ENCODE results near the gene TNFRSF8.

TNFRSF8 gene

GRCh38 chr1:12064073-12064969 is 1.2 kb downstream of the TNFRSF8 start:
- DNase-seq: peak; percentile 39

GRCh38 chr1:12065872-12066271 is 2.8 kb downstream of the TNFRSF8 start:
- DNase-seq: peak; percentile 74

- DNase-seq: no peak
These were observed 5.1 kb downstream of the TNFRSF8 start for GRCh38 chr1:12067900-12068821.

GRCh38 chr1:12069623-12070244 is 6.6 kb downstream of the TNFRSF8 start:
- DNase-seq: peak; percentile 56

GRCh38 chr1:12071892-12072291 is 8.8 kb downstream of the TNFRSF8 start:
- no peak for DNase-seq

GRCh38 chr1:12072741-12073140 is 9.6 kb downstream of the TNFRSF8 start:
- DNase-seq: no peak

- no peak for DNase-seq
These were observed 10.7 kb downstream of the TNFRSF8 start for GRCh38 chr1:12073796-12074195.

GRCh38 chr1:12075195-12076114 is 12.4 kb downstream of the TNFRSF8 start:
- DNase-seq: no peak

GRCh38 chr1:12076425-12077005 is 13.4 kb downstream of the TNFRSF8 start:
- DNase-seq: no peak

- no peak for DNase-seq
These were observed 15.5 kb downstream of the TNFRSF8 start for GRCh38 chr1:12078575-12078937.

- DNase-seq: peak; percentile 81
These were observed 16.1 kb downstream of the TNFRSF8 start for GRCh38 chr1:12078938-12079861.

- no peak for DNase-seq
These were observed 17.1 kb downstream of the TNFRSF8 start for GRCh38 chr1:12080156-12080555.

- DNase-seq: no peak
These were observed 17.9 kb downstream of the TNFRSF8 start for GRCh38 chr1:12080773-12081556.

GRCh38 chr1:12081648-12082396 is 18.7 kb downstream of the TNFRSF8 start:
- DNase-seq: no peak

- no peak for DNase-seq
These were observed 19.9 kb downstream of the TNFRSF8 start for GRCh38 chr1:12082988-12083387.

GRCh38 chr1:12083766-12084165 is 20.7 kb downstream of the TNFRSF8 start:
- no peak for DNase-seq

- peak; percentile 96 for DNase-seq
These were observed 22.6 kb downstream of the TNFRSF8 start for GRCh38 chr1:12085643-12086260.

- peak; percentile 78 for DNase-seq
These were observed 24.8 kb downstream of the TNFRSF8 start for GRCh38 chr1:12087797-12088314.

Data from hematopoietic multipotent progenitor cell treated with erythropoietin and hydrocortisone succinate and interleukin-3 and kit ligand, for 4 days (in vitro differentiated cells).